Endothelial cell of umbilical vein (primary cell): ENCODE measurements around the gene CKB. TPM values are rescaled to one million over a fixed set of nuclear protein-coding genes. Genes with fewer than 3 reads are reported as not detected.

ENCODE experiments used
- BruUV-seq: library from RNA; stranded (reverse); fragments of 400-500 nt; replicated peaks from 2 replicates; lab custom pipeline; 2021; lab: Mats Ljungman, UMichigan
- CTCF ChIA-PET: fragments of 300-600, 350-600 bp; sonication (Branson Sonifier 250); formaldehyde crosslinking; loops from one replicate; lab custom pipeline; 2021; ENCODE audit warnings: antibody characterized with exemption, inconsistent platforms; lab: Charles Lee
- POLR2A ChIA-PET: fragments of 300-600, 350-600 bp; sonication (Branson Sonifier 250); formaldehyde crosslinking; loops from one replicate; lab custom pipeline; 2021; ENCODE audit warnings: antibody characterized with exemption, inconsistent platforms; lab: Charles Lee
- DNase-seq: peaks from one replicate; pipeline ENCODE4 v3.0.0-alpha.2; 2011; ENCODE audit warnings: low read depth, low spot score
- FAIRE-seq: peaks from 2 replicates; lab custom pipeline; 2011; peaks lifted over from hg19 to GRCh38; lab: Jason Lieb, UNC
- H2AFZ ChIP-seq: 2 replicates; pipeline ENCODE4 v1.6.0; 2012; ENCODE audit warnings: low read depth, low read length, control low read depth, inconsistent platforms
- H3K27ac ChIP-seq: 2 replicates; pipeline ENCODE4 v1.5.1; 2011; ENCODE audit warnings: low read depth, mild to moderate bottlenecking, control low read depth, low read length, moderate library complexity; ENCODE audit not compliant: insufficient read depth
- H3K27me3 ChIP-seq, 2 experiments: 2 replicates each; pipeline versions ENCODE4 v1.6.0 to v1.6.1; 2011; ENCODE audit warnings: low read length in 2 of 2, mixed read lengths in 1 of 2; ENCODE audit not compliant: control insufficient read depth in 2 of 2, insufficient read depth in 2 of 2
- H3K36me3 ChIP-seq, 2 experiments: 2 replicates in 1 of 2; 3 replicates in 1 of 2; pipeline ENCODE4 v1.5.1; 2011; ENCODE audit warnings: low read length in 2 of 2, mild to moderate bottlenecking in 1 of 2, moderate library complexity in 1 of 2; ENCODE audit not compliant: control insufficient read depth in 2 of 2, insufficient read depth in 2 of 2; ENCODE audit errors: extremely low read depth in 1 of 2
- H3K4me1 ChIP-seq: 3 replicates; pipeline ENCODE4 v1.5.1; 2011; ENCODE audit warnings: mild to moderate bottlenecking, low read length; ENCODE audit not compliant: control insufficient read depth, insufficient read depth; ENCODE audit errors: extremely low read depth
- H3K4me2 ChIP-seq: 2 replicates; pipeline ENCODE4 v1.6.1; 2011; ENCODE audit warnings: low read length, control low read depth, mixed read lengths; ENCODE audit not compliant: insufficient read depth
- H3K4me3 ChIP-seq, 3 experiments: fragments of 200-600 bp in 1 of 3; sonication (generic), shearing (Covaris generic) in 1 of 3; replicated peaks in 1 of 3; 2 replicates each; pipeline ENCODE4 v1.5.1; 2011 to 2016; ENCODE audit warnings: control low read depth in 3 of 3, low read length in 3 of 3, mild to moderate bottlenecking in 2 of 3, inconsistent platforms in 1 of 3, low read depth in 1 of 3, moderate library complexity in 1 of 3; ENCODE audit not compliant: insufficient read depth in 1 of 3
- H3K79me2 ChIP-seq: 2 replicates; pipeline ENCODE4 v1.6.0; 2012; ENCODE audit warnings: low read length, inconsistent platforms; ENCODE audit not compliant: control insufficient read depth, insufficient read depth
- H3K9ac ChIP-seq: replicated peaks from 2 replicates; pipeline ENCODE3; 2011; ENCODE audit warnings: low read length, control low read depth; ENCODE audit not compliant: insufficient read depth; ENCODE audit errors: extremely low read depth
- H3K9me1 ChIP-seq: replicated peaks from 3 replicates; pipeline ENCODE4 v1.6.0; 2011; ENCODE audit warnings: mild to moderate bottlenecking, low read length; ENCODE audit not compliant: control insufficient read depth, insufficient read depth; ENCODE audit errors: extremely low read depth
- H3K9me3 ChIP-seq: replicated peaks from 2 replicates; pipeline ENCODE4 v1.5.1; 2012; ENCODE audit warnings: low read length, inconsistent platforms; ENCODE audit not compliant: control insufficient read depth, insufficient read depth
- H4K20me1 ChIP-seq: replicated peaks from 2 replicates; pipeline ENCODE3; 2011; ENCODE audit warnings: mild to moderate bottlenecking, low read length; ENCODE audit not compliant: control insufficient read depth, insufficient read depth; ENCODE audit errors: extremely low read depth
- CTCF ChIP-seq, 2 donors: IDR thresholded peaks; 1 replicate in 1 of 2; 2 replicates in 1 of 2; pipeline ENCODE4 v1.5.1; 2011; ENCODE audit warnings: low read length in 2 of 2, mild to moderate bottlenecking in 2 of 2, moderate library complexity in 2 of 2, control low read depth in 1 of 2, inconsistent platforms in 1 of 2, low read depth in 1 of 2; ENCODE audit not compliant: insufficient read depth in 1 of 2; ENCODE audit errors: extremely low read depth in 1 of 2
- EZH2 ChIP-seq: IDR thresholded peaks from 2 replicates; pipeline ENCODE4 v1.6.1; 2012; ENCODE audit warnings: borderline replicate concordance, low read depth, mild to moderate bottlenecking, moderate library complexity, low read length, inconsistent platforms; ENCODE audit not compliant: severe bottlenecking
- JUN ChIP-seq: IDR thresholded peaks from 2 replicates; pipeline ENCODE4 v1.6.1; 2011; ENCODE audit warnings: borderline replicate concordance, low read depth; ENCODE audit not compliant: insufficient read length, insufficient read depth
- MAX ChIP-seq: IDR thresholded peaks from 2 replicates; pipeline ENCODE4 v1.6.1; 2011; ENCODE audit not compliant: insufficient read depth, insufficient read length
- dilution Hi-C: fragments of 300-500 bp; cut with MboI; formaldehyde crosslinking; loops from one replicate; pipeline ENCODE4 v1.15.0; 2019; ENCODE audit warnings: low sequenced_read_pairs; ENCODE audit not compliant: extremely low pct_ligation_motif_present
- intact Hi-C: fragments of 100-400 bp; cut with micrococcal nuclease; formaldehyde crosslinking; loops from one replicate; pipeline ENCODE4 v1.10.0; 2022
- polyA plus RNA-seq, 4 experiments: library from polyadenylated mRNA; depleted of rRNA in 3 of 4; stranded (reverse) in 3 of 4; unstranded in 1 of 4; fragments of >200 nt; gene quantifications; 2 replicates each; pipeline versions ENCODE4 v1.2.1 to v1.2.3, GENCODE V29; 2011 to 2012; ENCODE audit warnings: missing spikeins in 1 of 4
- total RNA-seq: library from RNA; stranded (reverse); gene quantifications from 2 replicates; pipeline ENCODE4 v1.2.3, GENCODE V29; 2021

Gene CKB
- total and polyA plus RNA-seq, 2 donors (not counting 3 experiments of a cell fraction or from before 2014, with no cell fraction given): 4.0 to 6.9 TPM

GRCh38 chr14:103530390-103530789 lies 7.8 kb upstream of the CKB start:
- POLR2A ChIA-PET: no interaction called here

More at GRCh38 chr14:103530390-103530789, 7.8 kb upstream of the CKB start:
- peaks cover 21% of the 10 kb centered on the region for H3K79me2 ChIP-seq
- H3K4me2 ChIP-seq: no peak overlapping the region
- no peak overlapping the region for H3K4me3 ChIP-seq
- no peaks in the 10 kb centered on the region for H3K27me3 ChIP-seq
- H4K20me1 ChIP-seq: no peaks in the 10 kb centered on the region
- DNase-seq (no peak), FAIRE-seq (no peak)
- CTCF ChIA-PET: interaction anchor here (1.4 to 4.8 kb wide), 2 partner anchors 12 to 17 kb away, joined by 3 to 49 read pairs; no protein-coding TSS in a partner anchor
- H3K9me3 ChIP-seq: no peaks in the 10 kb centered on the region
- H3K27ac ChIP-seq: no peak overlapping the region
- H2AFZ ChIP-seq: no peak overlapping the region
- H3K36me3 ChIP-seq: peaks cover 0 to 2% of the 10 kb centered on the region in 2 experiments
- BruUV-seq: no TSS peak
- intact Hi-C loops (no loop called here), dilution Hi-C loops (no loop called here)
- no peak overlapping the region for H3K9ac ChIP-seq
- H3K4me1 ChIP-seq: peaks cover 8% of the 10 kb centered on the region
- no peak for TF ChIP-seq EZH2
- no peak for TF ChIP-seq JUN
- no peak for TF ChIP-seq CTCF (IDR thresholded peaks at IDR 0.05; ENCODE audit: extremely low read depth in 1 of 2, insufficient read depth in 1 of 2, low read depth in 1 of 2, low read length in 2 of 2)
- no peak for TF ChIP-seq MAX
- no peaks in the 10 kb centered on the region for H3K9me1 ChIP-seq
